ENCODE data around the gene KCNF1. TPM values are rescaled to one million over a fixed set of nuclear protein-coding genes. Genes with fewer than 3 reads are reported as not detected.

The KCNF1 gene
- total and polyA plus RNA-seq, 2 of the 8 experiments (the other 6 are each of a cell fraction or from before 2014, with no cell fraction given) = 0.48 to 1.5 TPM

GRCh38 chr2:10946394-10946793 is 34.7 kb downstream of the KCNF1 start (continued):
- TF ChIP-seq RBBP5 (IDR thresholded peaks at IDR 0.05; ENCODE audit: borderline replicate concordance, low read depth, low read length) = no peak
- TF ChIP-seq JUND (IDR thresholded peaks at IDR 0.05; ENCODE audit: low read length) = no peak
- TF ChIP-seq USF2 (IDR thresholded peaks at IDR 0.05; ENCODE audit: low read length) = no peak
